Liver (tissue), 9 donors: ENCODE measurements around the gene SLC37A4. TPM values are rescaled to one million over a fixed set of nuclear protein-coding genes. Genes with fewer than 3 reads are reported as not detected.

ENCODE experiments used
- DNase-seq: peaks from one replicate; pipeline ENCODE4 v3.0.0-alpha.2; 2017; ENCODE audit warnings: low spot score
- H3K27ac ChIP-seq, 2 donors: one replicate each; pipeline ENCODE4 v1.7.0; 2013; ENCODE audit warnings: inconsistent platforms in 2 of 2, low read length in 2 of 2, control low read depth in 1 of 2, low read depth in 1 of 2, mild to moderate bottlenecking in 1 of 2
- H3K27me3 ChIP-seq, 4 donors: one replicate each; pipeline versions ENCODE4 v1.6.1 to v1.7.0; 2013; ENCODE audit warnings: low read length in 3 of 4, inconsistent platforms in 1 of 4, mild to moderate bottlenecking in 1 of 4, moderate library complexity in 1 of 4; ENCODE audit not compliant: control insufficient read depth in 4 of 4, insufficient read depth in 4 of 4
- H3K36me3 ChIP-seq, 4 donors: one replicate each; pipeline versions ENCODE4 v1.6.1 to v1.7.0; 2013; ENCODE audit warnings: low read length in 3 of 4, mild to moderate bottlenecking in 3 of 4, low read depth in 1 of 4, moderate library complexity in 1 of 4; ENCODE audit not compliant: control insufficient read depth in 4 of 4, insufficient read depth in 3 of 4
- H3K4me1 ChIP-seq, 4 donors: one replicate each; pipeline versions ENCODE4 v1.6.1 to v1.7.0; 2013; ENCODE audit warnings: low read length in 3 of 4, mild to moderate bottlenecking in 3 of 4, moderate library complexity in 1 of 4; ENCODE audit not compliant: control insufficient read depth in 4 of 4, insufficient read depth in 4 of 4
- H3K4me3 ChIP-seq, 3 donors: one replicate each; pipeline versions ENCODE4 v1.6.1 to v1.7.0; 2013; ENCODE audit warnings: low read length in 3 of 3, control low read depth in 1 of 3, low read depth in 1 of 3, mild to moderate bottlenecking in 1 of 3
- H3K9ac ChIP-seq, 2 donors: one replicate each; pipeline ENCODE4 v1.7.0; 2013; ENCODE audit warnings: low read length in 2 of 2, mild to moderate bottlenecking in 2 of 2, moderate library complexity in 2 of 2, control low read depth in 1 of 2, low read depth in 1 of 2
- H3K9me3 ChIP-seq, 4 donors: one replicate each; pipeline versions ENCODE4 v1.6.1 to v1.7.0; 2013; ENCODE audit warnings: low read length in 3 of 4; ENCODE audit not compliant: control insufficient read depth in 4 of 4
- EGR1 ChIP-seq, 2 donors: IDR thresholded peaks; 2 replicates each; pipeline ENCODE4 v1.6.1; 2016 to 2018; ENCODE audit warnings: antibody characterized with exemption in 2 of 2, low read depth in 2 of 2
- FOXA1 ChIP-seq: IDR thresholded peaks from 2 replicates; pipeline ENCODE4 v1.6.1; 2016; ENCODE audit warnings: antibody characterized with exemption
- FOXA2 ChIP-seq: IDR thresholded peaks from 2 replicates; pipeline ENCODE4 v1.6.1; 2016; ENCODE audit warnings: antibody characterized with exemption
- GABPA ChIP-seq, 2 donors: IDR thresholded peaks in 1 of 2; conservative IDR thresholded peaks in 1 of 2; 2 replicates each; pipeline ENCODE4 v1.6.1; 2016; ENCODE audit warnings: antibody characterized with exemption in 2 of 2, mild to moderate bottlenecking in 1 of 2, moderate library complexity in 1 of 2
- HNF4A ChIP-seq, 2 donors: conservative IDR thresholded peaks; 2 replicates each; pipeline ENCODE4 v1.6.1; 2016; ENCODE audit warnings: antibody characterized with exemption in 2 of 2, mild to moderate bottlenecking in 2 of 2
- HNF4G ChIP-seq: IDR thresholded peaks from 2 replicates; pipeline ENCODE4 v1.6.1; 2016; ENCODE audit warnings: antibody characterized with exemption
- JUND ChIP-seq, 2 donors: IDR thresholded peaks; 2 replicates each; pipeline ENCODE4 v1.6.1; 2016; ENCODE audit warnings: antibody characterized with exemption in 2 of 2
- NR2F2 ChIP-seq: IDR thresholded peaks from 2 replicates; pipeline ENCODE4 v1.6.1; 2016; ENCODE audit warnings: antibody characterized with exemption
- RAD21 ChIP-seq, 2 donors: IDR thresholded peaks; 2 replicates each; pipeline ENCODE4 v1.6.1; 2016; ENCODE audit warnings: antibody characterized with exemption in 2 of 2, mild to moderate bottlenecking in 2 of 2
- RXRA ChIP-seq, 2 donors: IDR thresholded peaks; 2 replicates each; pipeline ENCODE4 v1.6.1; 2017 to 2018; ENCODE audit warnings: antibody characterized with exemption in 2 of 2, mild to moderate bottlenecking in 1 of 2
- SP1 ChIP-seq: IDR thresholded peaks from 2 replicates; pipeline ENCODE4 v1.6.1; 2018; ENCODE audit warnings: antibody characterized with exemption, mild to moderate bottlenecking
- TAF1 ChIP-seq: conservative IDR thresholded peaks from 2 replicates; pipeline ENCODE4 v1.6.1; 2016; ENCODE audit warnings: antibody characterized with exemption, mild to moderate bottlenecking
- YY1 ChIP-seq: IDR thresholded peaks from 2 replicates; pipeline ENCODE4 v1.6.1; 2016; ENCODE audit warnings: antibody characterized with exemption, mild to moderate bottlenecking
- WGBS: extraction: QIAGEN DNeasy Blood & Tissue Kit; methylation state at CpG from one replicate; pipeline ENCODE4 v1.1.7; 2013; 5-methylcytosine and 5-hydroxymethylcytosine counted together
- polyA plus RNA-seq, 2 donors: library from polyadenylated mRNA; stranded (reverse) in 1 of 2; unstranded in 1 of 2; fragments of 200-250 nt in 1 of 2; fragments of >200 nt in 1 of 2; fragmentation: Nextera tagmentation in 1 of 2; extraction: Ambion mirVana in 1 of 2; gene quantifications; one replicate each; pipeline versions ENCODE4 v1.2.1 to v1.2.3, GENCODE V29; 2013 to 2015
- total RNA-seq, 2 donors: library from RNA; depleted of rRNA; stranded (reverse); fragments of >200 nt; gene quantifications; one replicate each; pipeline ENCODE4 v1.2.3, GENCODE V29; 2014
- TF ChIP-seq, protein P1 (sequence below): IDR thresholded peaks from 2 replicates; pipeline ENCODE4 v1.6.1; 2016; ENCODE audit warnings: antibody characterized with exemption
- TF ChIP-seq, protein P2 (sequence below): IDR thresholded peaks from 2 replicates; pipeline ENCODE4 v1.6.1; 2016; ENCODE audit warnings: antibody characterized with exemption, mild to moderate bottlenecking
- TF ChIP-seq, protein P3 (sequence below): fragments of 150-350 bp; IDR thresholded peaks from 2 replicates; pipeline ENCODE4 v1.5.1; 2017; ENCODE audit warnings: improper control_type of control experiment, low read depth, low read length; ENCODE audit not compliant: missing input control
- TF ChIP-seq, protein P4 (sequence below): IDR thresholded peaks from 2 replicates; pipeline ENCODE4 v1.6.1; 2016; ENCODE audit warnings: antibody characterized with exemption
- donor health status: healthy.
- donor health status: healthy.
- donor health status: healthy.
- donor health status: healthy.
- donor health status: healthy.

Gene SLC37A4
- total and polyA plus RNA-seq, 4 donors, result 62.7 to 184 (median 96.3) TPM

DNA sequence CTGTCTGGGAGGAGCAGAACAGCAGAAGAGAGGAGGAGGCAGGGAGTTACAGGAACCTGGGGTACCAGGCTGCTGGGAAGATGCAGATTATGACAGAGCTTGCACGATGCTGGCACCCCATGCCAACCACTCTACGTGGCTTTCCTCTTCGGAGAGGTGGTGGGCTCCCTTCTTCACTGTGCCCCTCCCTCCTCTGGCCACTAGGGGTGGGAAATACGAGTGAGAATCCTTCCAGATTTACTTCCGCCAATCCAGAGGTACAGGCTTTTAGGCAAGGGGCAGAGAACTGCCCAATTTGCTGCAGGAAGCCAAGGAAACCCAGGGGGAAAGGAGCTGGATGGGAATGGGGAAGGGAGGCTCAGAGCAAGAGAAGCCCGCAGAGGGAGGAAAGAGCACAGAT is 14.0 kb upstream of the SLC37A4 start:
- no peak for DNase-seq
- TF ChIP-seq SP1 (no peak), GABPA (IDR thresholded peaks at IDR 0.05 in 1 of 2, conservative IDR thresholded peaks at IDR 0.05 in 1 of 2) (no peak), RXRA (IDR thresholded peaks at IDR 0.05) (no peak), FOXA1 (no peak), YY1 (no peak), EGR1 (IDR thresholded peaks at IDR 0.05; ENCODE audit: low read depth in 2 of 2) (no peak), HNF4G (no peak), NR2F2 (no peak), JUND (IDR thresholded peaks at IDR 0.05) (no peak), TAF1 (no peak), FOXA2 (no peak), RAD21 (IDR thresholded peaks at IDR 0.05) (no peak)
- TF ChIP-seq, protein P1, sequence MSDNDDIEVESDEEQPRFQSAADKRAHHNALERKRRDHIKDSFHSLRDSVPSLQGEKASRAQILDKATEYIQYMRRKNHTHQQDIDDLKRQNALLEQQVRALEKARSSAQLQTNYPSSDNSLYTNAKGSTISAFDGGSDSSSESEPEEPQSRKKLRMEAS, result no peak
- TF ChIP-seq, protein P2, sequence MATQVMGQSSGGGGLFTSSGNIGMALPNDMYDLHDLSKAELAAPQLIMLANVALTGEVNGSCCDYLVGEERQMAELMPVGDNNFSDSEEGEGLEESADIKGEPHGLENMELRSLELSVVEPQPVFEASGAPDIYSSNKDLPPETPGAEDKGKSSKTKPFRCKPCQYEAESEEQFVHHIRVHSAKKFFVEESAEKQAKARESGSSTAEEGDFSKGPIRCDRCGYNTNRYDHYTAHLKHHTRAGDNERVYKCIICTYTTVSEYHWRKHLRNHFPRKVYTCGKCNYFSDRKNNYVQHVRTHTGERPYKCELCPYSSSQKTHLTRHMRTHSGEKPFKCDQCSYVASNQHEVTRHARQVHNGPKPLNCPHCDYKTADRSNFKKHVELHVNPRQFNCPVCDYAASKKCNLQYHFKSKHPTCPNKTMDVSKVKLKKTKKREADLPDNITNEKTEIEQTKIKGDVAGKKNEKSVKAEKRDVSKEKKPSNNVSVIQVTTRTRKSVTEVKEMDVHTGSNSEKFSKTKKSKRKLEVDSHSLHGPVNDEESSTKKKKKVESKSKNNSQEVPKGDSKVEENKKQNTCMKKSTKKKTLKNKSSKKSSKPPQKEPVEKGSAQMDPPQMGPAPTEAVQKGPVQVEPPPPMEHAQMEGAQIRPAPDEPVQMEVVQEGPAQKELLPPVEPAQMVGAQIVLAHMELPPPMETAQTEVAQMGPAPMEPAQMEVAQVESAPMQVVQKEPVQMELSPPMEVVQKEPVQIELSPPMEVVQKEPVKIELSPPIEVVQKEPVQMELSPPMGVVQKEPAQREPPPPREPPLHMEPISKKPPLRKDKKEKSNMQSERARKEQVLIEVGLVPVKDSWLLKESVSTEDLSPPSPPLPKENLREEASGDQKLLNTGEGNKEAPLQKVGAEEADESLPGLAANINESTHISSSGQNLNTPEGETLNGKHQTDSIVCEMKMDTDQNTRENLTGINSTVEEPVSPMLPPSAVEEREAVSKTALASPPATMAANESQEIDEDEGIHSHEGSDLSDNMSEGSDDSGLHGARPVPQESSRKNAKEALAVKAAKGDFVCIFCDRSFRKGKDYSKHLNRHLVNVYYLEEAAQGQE, result no peak
- TF ChIP-seq, protein P3, sequence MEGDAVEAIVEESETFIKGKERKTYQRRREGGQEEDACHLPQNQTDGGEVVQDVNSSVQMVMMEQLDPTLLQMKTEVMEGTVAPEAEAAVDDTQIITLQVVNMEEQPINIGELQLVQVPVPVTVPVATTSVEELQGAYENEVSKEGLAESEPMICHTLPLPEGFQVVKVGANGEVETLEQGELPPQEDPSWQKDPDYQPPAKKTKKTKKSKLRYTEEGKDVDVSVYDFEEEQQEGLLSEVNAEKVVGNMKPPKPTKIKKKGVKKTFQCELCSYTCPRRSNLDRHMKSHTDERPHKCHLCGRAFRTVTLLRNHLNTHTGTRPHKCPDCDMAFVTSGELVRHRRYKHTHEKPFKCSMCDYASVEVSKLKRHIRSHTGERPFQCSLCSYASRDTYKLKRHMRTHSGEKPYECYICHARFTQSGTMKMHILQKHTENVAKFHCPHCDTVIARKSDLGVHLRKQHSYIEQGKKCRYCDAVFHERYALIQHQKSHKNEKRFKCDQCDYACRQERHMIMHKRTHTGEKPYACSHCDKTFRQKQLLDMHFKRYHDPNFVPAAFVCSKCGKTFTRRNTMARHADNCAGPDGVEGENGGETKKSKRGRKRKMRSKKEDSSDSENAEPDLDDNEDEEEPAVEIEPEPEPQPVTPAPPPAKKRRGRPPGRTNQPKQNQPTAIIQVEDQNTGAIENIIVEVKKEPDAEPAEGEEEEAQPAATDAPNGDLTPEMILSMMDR, result no peak
- Histone ChIP-seq H3K27me3 (no peaks in the 10 kb centered on the region), H3K4me1 (no peaks in the 10 kb centered on the region), H3K27ac (no peak overlapping the region), H3K36me3 (peaks cover 24 to 50% (median 35%) of the 10 kb centered on the region in 4 donors), H3K9ac (no peak overlapping the region), H3K9me3 (no peaks in the 10 kb centered on the region), H3K4me3 (no peak overlapping the region)
- 88% methylated on average over 6 of the region's 6 CpGs for WGBS

DNA sequence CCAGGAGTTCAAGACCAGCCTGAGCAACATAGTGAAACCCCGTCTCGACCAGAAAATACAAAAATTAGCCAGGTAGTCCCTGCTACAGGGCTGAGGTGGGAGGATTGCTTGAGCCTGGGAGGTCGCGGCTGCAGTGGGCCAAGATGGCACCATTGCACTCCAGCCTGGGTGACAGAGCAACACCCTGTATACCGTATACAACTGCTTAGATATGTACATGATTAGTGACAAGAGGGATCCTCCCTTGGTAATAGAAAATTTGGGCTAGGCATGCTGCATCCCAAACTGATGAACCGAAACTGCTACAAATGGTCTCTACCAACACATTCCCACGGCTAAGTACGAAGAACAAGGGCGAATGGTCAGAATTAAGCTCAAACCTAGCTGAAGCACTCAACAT is 12.2 kb upstream of the SLC37A4 start:
- Histone ChIP-seq H3K36me3 (peaks cover 16 to 32% (median 19%) of the 10 kb centered on the region in 4 donors), H3K9ac (no peak overlapping the region), H3K9me3 (no peaks in the 10 kb centered on the region), H3K4me3 (no peak overlapping the region), H3K27ac (no peak overlapping the region), H3K27me3 (no peaks in the 10 kb centered on the region), H3K4me1 (no peaks in the 10 kb centered on the region)
- no peak for DNase-seq
- WGBS, result 84% methylated on average over 9 of the region's 9 CpGs
- no peak for TF ChIP-seq RXRA (IDR thresholded peaks at IDR 0.05)
- TF ChIP-seq HNF4A (conservative IDR thresholded peaks at IDR 0.05), result no peak
- TF ChIP-seq RAD21 (IDR thresholded peaks at IDR 0.05), result no peak
- no peak for TF ChIP-seq YY1
- TF ChIP-seq, protein P1, result no peak
- no peak for TF ChIP-seq SP1
- no peak for TF ChIP-seq GABPA (IDR thresholded peaks at IDR 0.05 in 1 of 2, conservative IDR thresholded peaks at IDR 0.05 in 1 of 2)
- TF ChIP-seq NR2F2, result no peak
- TF ChIP-seq, protein P2, result no peak
- TF ChIP-seq FOXA1, result no peak
- no peak for TF ChIP-seq JUND (IDR thresholded peaks at IDR 0.05)
- TF ChIP-seq, protein P3, result no peak
- TF ChIP-seq HNF4G, result no peak
- no peak for TF ChIP-seq TAF1
- TF ChIP-seq FOXA2, result no peak
- TF ChIP-seq, protein P4, sequence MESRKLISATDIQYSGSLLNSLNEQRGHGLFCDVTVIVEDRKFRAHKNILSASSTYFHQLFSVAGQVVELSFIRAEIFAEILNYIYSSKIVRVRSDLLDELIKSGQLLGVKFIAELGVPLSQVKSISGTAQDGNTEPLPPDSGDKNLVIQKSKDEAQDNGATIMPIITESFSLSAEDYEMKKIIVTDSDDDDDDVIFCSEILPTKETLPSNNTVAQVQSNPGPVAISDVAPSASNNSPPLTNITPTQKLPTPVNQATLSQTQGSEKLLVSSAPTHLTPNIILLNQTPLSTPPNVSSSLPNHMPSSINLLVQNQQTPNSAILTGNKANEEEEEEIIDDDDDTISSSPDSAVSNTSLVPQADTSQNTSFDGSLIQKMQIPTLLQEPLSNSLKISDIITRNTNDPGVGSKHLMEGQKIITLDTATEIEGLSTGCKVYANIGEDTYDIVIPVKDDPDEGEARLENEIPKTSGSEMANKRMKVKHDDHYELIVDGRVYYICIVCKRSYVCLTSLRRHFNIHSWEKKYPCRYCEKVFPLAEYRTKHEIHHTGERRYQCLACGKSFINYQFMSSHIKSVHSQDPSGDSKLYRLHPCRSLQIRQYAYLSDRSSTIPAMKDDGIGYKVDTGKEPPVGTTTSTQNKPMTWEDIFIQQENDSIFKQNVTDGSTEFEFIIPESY, result no peak
- no peak for TF ChIP-seq EGR1 (IDR thresholded peaks at IDR 0.05; ENCODE audit: low read depth in 2 of 2)
